GM18873 (cell line): Measurements from ENCODE around the gene CD74.
A peak's percentile ranks its signal among the peaks of the same experiment; 100 is the strongest.

Experiments
- ATAC-seq: cut with Tn5 transposase; IDR thresholded peaks from one replicate; pipeline ENCODE4 v1.9.1; 2021; ENCODE audit warnings: mild to moderate bottlenecking, moderate library complexity, moderate number of reproducible peaks; ENCODE audit not compliant: unreplicated experiment, low FRiP score

The CD74 gene

GRCh38 chr5:150398722-150399523, 13.8 kb downstream of the CD74 start:
- ATAC-seq, result peak; percentile 41

- ATAC-seq, result no peak
Measured at GRCh38 chr5:150397782-150398721, 14.7 kb downstream of the CD74 start.

DNA sequence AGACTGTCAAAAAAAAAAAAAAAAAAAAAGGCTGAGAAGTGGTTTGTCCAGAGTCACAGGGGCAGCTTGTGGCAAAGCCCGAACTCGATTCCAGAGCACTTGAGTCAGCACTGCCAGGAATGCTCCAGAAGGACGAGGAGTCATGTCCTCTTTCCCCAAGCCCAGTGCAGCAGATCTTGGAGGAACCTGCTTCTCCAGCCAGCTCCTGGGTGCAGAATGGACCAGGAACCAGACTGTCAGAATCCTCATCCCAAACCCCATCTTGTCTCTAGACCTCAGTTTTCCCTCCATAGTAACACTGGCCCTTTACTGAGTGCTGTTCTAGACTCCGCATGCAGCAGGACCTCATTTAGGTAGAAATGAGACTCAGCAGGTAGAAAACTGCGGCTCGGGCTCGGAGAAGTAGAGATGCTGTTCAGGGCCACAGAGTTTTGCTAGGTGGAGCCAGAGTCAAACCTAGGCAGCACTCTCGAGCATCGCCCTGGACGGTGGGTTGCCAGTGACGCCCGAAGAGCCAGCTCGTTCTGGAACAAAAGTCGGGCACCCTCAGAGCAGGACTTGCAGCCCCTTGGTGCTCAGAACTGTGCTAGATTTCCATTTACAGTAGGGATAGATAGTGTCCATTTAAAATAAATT, 15.4 kb downstream of the CD74 start:
- ATAC-seq, result no peak

- no peak for ATAC-seq
Measured at GRCh38 chr5:150396267-150396666, 16.4 kb downstream of the CD74 start.

DNA sequence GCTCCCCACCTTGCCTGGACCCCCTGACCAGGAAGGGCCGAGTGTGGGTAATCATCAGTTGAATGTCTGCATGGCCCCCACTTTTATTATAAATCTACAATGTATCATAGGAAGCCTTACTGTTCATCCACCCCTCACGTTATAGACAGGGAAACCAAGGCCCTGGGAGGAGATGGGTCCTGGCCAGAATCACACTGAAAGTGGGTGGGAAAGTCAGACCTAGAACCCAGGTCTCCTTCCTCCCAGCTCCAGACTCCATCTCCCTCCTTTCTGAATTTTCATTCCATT, 17.1 kb downstream of the CD74 start:
- ATAC-seq, result no peak

DNA sequence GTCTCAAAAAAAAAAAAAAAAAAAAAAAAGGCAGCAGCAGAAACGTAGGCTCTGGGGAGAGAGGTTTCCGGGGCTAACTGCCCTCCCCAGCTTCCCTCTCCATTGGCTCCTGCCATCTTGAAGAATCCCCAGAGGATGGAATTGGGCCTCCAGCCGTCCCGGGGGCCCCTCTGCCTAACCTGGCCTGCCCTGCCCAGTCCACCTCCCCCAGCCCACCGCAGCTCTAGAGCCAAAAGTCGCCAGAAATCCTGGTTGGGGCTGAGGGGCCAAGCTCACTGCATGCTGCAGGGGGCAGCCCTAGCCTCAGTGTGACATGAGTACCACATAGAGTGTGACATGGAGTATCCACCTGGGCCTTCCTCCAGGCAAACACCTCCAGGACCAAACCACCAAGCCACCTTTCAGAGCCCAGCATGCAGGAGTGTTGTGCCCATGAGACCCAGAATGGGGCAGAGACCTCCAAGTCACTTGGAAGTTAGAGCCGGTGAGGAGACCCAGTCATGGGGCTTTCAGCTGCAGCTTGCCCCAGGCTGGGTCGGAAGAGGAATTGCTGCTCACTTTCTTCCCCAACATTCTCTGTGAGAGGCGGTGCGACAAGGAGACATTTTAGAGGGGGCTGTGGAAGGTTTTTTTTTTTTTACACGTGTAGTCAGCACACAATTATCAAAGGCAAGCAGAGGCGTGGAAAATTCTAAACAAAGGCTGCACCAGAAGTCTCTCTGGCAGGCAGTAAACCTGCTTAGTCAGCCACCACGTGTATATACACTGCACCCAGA, 17.6 kb downstream of the CD74 start:
- no peak for ATAC-seq

GRCh38 chr5:150394131-150394530, 18.6 kb downstream of the CD74 start:
- ATAC-seq, result peak; percentile 55

GRCh38 chr5:150393096-150393645, 19.5 kb downstream of the CD74 start:
- no peak for ATAC-seq

- no peak for ATAC-seq
Measured at GRCh38 chr5:150392680-150393079, 20.0 kb downstream of the CD74 start.

DNA sequence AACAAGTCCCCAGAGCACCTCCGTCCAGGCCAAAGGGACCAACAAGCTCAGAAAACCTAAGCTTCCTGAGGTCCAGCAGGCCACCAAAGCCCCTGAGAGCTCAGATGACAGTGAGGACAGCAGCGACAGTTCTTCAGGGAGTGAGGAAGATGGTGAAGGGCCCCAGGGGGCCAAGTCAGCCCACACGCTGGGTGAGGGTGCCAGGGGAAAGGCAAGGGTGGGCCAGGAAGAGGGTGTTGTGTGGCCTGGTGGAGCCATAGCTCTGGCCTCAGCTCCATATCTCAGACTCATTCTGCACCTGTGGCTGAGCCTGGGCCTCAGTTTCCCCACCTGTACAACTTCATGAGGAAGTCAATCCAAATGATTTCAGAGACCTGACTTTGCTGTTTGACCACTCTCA, 20.7 kb downstream of the CD74 start:
- no peak for ATAC-seq

- ATAC-seq, result no peak
Measured at GRCh38 chr5:150391064-150391834, 21.5 kb downstream of the CD74 start.

DNA sequence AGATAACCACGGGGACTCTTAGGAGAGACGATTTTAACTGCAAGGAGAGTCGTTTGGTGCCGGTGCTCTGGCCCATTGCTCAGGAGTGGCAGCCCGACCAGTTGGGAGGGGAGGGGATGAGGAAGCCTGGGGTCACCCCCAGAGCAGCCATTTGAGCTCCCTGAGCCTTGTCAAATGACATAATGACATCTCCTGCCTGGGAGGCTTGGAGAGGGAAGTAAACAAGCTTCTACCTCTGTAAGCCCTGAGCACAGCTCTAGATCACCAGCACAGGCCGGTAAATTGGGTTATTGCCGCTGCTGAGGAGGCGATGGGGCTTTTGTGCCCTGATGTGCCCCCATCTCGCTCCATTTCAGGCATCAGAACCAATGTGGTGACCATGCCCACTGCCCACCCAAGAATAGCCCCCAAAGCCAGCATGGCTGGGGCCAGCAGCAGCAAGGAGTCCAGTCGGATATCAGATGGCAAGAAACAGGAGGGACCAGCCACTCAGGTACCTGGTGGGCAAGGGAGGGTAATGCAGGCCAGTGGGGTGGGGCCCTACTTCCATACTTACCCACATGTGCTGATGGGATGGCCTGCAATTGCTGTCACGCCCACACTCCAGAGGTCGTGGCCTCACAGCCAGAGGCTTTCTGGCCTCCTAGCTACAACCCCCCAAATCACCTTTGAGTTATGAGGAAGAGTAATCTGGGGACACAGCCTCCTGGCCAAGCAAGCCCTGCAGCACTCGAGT, 23.0 kb downstream of the CD74 start:
- ATAC-seq, result no peak

- ATAC-seq, result no peak
Measured at GRCh38 chr5:150386024-150386855, 26.5 kb downstream of the CD74 start.

GRCh38 chr5:150384701-150385100, 28.0 kb downstream of the CD74 start:
- no peak for ATAC-seq

GRCh38 chr5:150377964-150378694, 34.6 kb downstream of the CD74 start:
- ATAC-seq, result no peak

- no peak for ATAC-seq
Measured at GRCh38 chr5:150376799-150377771, 35.6 kb downstream of the CD74 start.
